ENCODE measurements around the gene EMILIN1.

Gene EMILIN1

DNA sequence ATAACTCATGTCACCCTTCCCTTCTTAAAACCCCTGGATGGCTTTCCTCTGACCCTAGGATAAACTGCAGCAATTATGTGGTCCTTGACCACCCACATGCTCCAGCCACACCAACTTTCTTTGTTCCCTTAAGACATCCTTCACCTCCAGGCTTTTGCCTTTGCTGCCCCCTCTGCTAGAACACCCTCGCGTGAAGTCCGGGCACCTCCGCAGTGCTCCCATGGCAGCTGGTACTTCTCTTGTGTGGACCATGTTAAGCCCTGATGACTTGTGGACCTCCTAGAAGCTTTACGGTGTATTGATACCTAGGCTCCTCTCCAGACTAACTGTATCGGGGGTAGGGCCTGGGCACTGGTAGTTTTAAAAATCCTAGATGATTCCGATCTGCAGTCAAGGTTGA is 44.4 kb downstream of the EMILIN1 start:
- DNase-seq (ENCODE audit: extremely low read depth, low read depth), result no peak
- TF ChIP-seq, protein P1, sequence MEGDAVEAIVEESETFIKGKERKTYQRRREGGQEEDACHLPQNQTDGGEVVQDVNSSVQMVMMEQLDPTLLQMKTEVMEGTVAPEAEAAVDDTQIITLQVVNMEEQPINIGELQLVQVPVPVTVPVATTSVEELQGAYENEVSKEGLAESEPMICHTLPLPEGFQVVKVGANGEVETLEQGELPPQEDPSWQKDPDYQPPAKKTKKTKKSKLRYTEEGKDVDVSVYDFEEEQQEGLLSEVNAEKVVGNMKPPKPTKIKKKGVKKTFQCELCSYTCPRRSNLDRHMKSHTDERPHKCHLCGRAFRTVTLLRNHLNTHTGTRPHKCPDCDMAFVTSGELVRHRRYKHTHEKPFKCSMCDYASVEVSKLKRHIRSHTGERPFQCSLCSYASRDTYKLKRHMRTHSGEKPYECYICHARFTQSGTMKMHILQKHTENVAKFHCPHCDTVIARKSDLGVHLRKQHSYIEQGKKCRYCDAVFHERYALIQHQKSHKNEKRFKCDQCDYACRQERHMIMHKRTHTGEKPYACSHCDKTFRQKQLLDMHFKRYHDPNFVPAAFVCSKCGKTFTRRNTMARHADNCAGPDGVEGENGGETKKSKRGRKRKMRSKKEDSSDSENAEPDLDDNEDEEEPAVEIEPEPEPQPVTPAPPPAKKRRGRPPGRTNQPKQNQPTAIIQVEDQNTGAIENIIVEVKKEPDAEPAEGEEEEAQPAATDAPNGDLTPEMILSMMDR (IDR thresholded peaks at IDR 0.05; ENCODE audit: low read depth, low read length), result no peak

- TF ChIP-seq, protein P1 (IDR thresholded peaks at IDR 0.05; ENCODE audit: low read depth, low read length), result no peak; the same call in 1 of the 2 replicates
- no peak for DNase-seq (ENCODE audit: extremely low read depth, low read depth)
Measured at GRCh38 chr2:27123302-27124150, 45.1 kb downstream of the EMILIN1 start, which contains the start of gene ABHD1. Gene ABHD1, plus strand, starts transcription at chr2:27123815. Its CDS starts 134 bp downstream, at chr2:27123949.

GRCh38 chr2:27125104-27125503 is 46.7 kb downstream of the EMILIN1 start:
- TF ChIP-seq, protein P1 (IDR thresholded peaks at IDR 0.05; ENCODE audit: low read depth, low read length), result no peak
- DNase-seq (ENCODE audit: extremely low read depth, low read depth), result no peak

- DNase-seq (ENCODE audit: extremely low read depth, low read depth), result no peak
- TF ChIP-seq, protein P1 (IDR thresholded peaks at IDR 0.05; ENCODE audit: low read depth, low read length), result no peak
Measured at GRCh38 chr2:27126252-27126710, 47.9 kb downstream of the EMILIN1 start.

- TF ChIP-seq, protein P1 (IDR thresholded peaks at IDR 0.05; ENCODE audit: low read depth, low read length), result no peak
- no peak for DNase-seq (ENCODE audit: extremely low read depth, low read depth)
Measured at GRCh38 chr2:27127883-27128667, 49.7 kb downstream of the EMILIN1 start.

GRCh38 chr2:27128668-27129571 is 50.5 kb downstream of the EMILIN1 start:
- TF ChIP-seq, protein P1 (IDR thresholded peaks at IDR 0.05; ENCODE audit: low read depth, low read length), result no peak

More at GRCh38 chr2:27128668-27129571, 50.5 kb downstream of the EMILIN1 start:
- no peak for DNase-seq (ENCODE audit: extremely low read depth, low read depth)
